ENCODE measurements around the gene TUBE1. TPM values are rescaled to one million over a fixed set of nuclear protein-coding genes. Genes with fewer than 3 reads are reported as not detected.

Gene TUBE1
- total RNA-seq, 1 experiment from 2014 or later: 30.8 TPM

DNA sequence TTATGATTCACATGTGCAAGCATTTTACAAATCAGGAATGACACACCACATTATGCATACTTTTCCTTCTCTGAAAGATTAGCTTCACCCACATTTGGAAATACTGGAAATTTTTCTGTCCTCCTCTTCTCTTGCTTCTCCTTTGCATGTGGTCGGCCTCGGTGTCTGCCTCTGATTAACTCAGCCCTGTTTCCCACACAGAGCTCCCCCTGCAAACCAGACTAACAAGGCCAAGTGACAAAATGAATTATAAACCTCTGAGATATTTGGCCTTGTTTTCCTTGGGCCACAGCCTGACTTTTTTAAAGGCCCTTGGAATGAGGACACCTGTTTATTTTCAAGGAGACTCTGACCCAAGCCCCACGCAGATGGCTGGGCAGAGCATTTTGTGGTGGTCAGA is 42.4 kb downstream of the TUBE1 start:
- no peak overlapping the region for H3K27ac Mint-ChIP-seq (ENCODE audit: unreplicated experiment)
- no peak overlapping the region for H3K4me3 Mint-ChIP-seq (ENCODE audit: unreplicated experiment)
- H3K27me3 Mint-ChIP-seq (ENCODE audit: insufficient read depth, unreplicated experiment): no peaks in the 10 kb centered on the region
- intact Hi-C loops (cut with micrococcal nuclease; ENCODE audit: unreplicated experiment): no loop called here
- TF ChIP-seq, protein P1, sequence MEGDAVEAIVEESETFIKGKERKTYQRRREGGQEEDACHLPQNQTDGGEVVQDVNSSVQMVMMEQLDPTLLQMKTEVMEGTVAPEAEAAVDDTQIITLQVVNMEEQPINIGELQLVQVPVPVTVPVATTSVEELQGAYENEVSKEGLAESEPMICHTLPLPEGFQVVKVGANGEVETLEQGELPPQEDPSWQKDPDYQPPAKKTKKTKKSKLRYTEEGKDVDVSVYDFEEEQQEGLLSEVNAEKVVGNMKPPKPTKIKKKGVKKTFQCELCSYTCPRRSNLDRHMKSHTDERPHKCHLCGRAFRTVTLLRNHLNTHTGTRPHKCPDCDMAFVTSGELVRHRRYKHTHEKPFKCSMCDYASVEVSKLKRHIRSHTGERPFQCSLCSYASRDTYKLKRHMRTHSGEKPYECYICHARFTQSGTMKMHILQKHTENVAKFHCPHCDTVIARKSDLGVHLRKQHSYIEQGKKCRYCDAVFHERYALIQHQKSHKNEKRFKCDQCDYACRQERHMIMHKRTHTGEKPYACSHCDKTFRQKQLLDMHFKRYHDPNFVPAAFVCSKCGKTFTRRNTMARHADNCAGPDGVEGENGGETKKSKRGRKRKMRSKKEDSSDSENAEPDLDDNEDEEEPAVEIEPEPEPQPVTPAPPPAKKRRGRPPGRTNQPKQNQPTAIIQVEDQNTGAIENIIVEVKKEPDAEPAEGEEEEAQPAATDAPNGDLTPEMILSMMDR (IDR thresholded peaks at IDR 0.05; ENCODE audit: insufficient read depth in 1 of 2, low read depth in 1 of 2, low read length in 1 of 2, severe bottlenecking in 1 of 2, unreplicated experiment in 1 of 2): no peak
- POLR2A ChIA-PET: no interaction called here
- Histone ChIP-seq H3K36me3 (ENCODE audit: control insufficient read depth, insufficient read depth, low read length) (no peaks in the 10 kb centered on the region), H3K27me3 (replicated peaks; ENCODE audit: control insufficient read depth, insufficient read depth, low read length) (no peaks in the 10 kb centered on the region), H3K4me1 (peaks cover 3% of the 10 kb centered on the region; the same call in 1 of the 2 replicates), H3K4me3 (ENCODE audit: low read depth, low read length) (no peak overlapping the region), H3K9me3 (no peaks in the 10 kb centered on the region)
- no peaks in the 10 kb centered on the region for H3K9me3 Mint-ChIP-seq (ENCODE audit: unreplicated experiment)
- CTCF ChIA-PET: no interaction called here
- BruUV-seq (replicated peaks): no TSS peak
- no peaks in the 10 kb centered on the region for H3K4me1 Mint-ChIP-seq (ENCODE audit: low read depth, unreplicated experiment)
- no peaks in the 10 kb centered on the region for H3K36me3 Mint-ChIP-seq (ENCODE audit: insufficient read depth, unreplicated experiment)
- no peak for DNase-seq

- Mint-ChIP-seq H3K27me3 (ENCODE audit: insufficient read depth, unreplicated experiment) (peaks cover 3% of the 10 kb centered on the region), H3K36me3 (ENCODE audit: insufficient read depth, unreplicated experiment) (no peaks in the 10 kb centered on the region), H3K9me3 (ENCODE audit: unreplicated experiment) (no peaks in the 10 kb centered on the region), H3K4me3 (ENCODE audit: unreplicated experiment) (no peak overlapping the region), H3K4me1 (ENCODE audit: low read depth, unreplicated experiment) (no peaks in the 10 kb centered on the region), H3K27ac (ENCODE audit: unreplicated experiment) (no peak overlapping the region)
- no TSS peak for BruUV-seq (replicated peaks)
- Histone ChIP-seq H3K36me3 (ENCODE audit: control insufficient read depth, insufficient read depth, low read length) (no peaks in the 10 kb centered on the region), H3K27me3 (replicated peaks; ENCODE audit: control insufficient read depth, insufficient read depth, low read length) (no peaks in the 10 kb centered on the region), H3K9me3 (no peaks in the 10 kb centered on the region), H3K4me1 (peaks cover 3% of the 10 kb centered on the region; the same call in 1 of the 2 replicates), H3K4me3 (ENCODE audit: low read depth, low read length) (no peak overlapping the region)
- TF ChIP-seq, protein P1 (IDR thresholded peaks at IDR 0.05; ENCODE audit: insufficient read depth in 1 of 2, low read depth in 1 of 2, low read length in 1 of 2, severe bottlenecking in 1 of 2, unreplicated experiment in 1 of 2): no peak
- intact Hi-C loops (cut with micrococcal nuclease; ENCODE audit: unreplicated experiment): no loop called here
- no peak for DNase-seq
- ChIA-PET CTCF (interaction anchor here (1.3 kb wide), 1 partner anchor 334 kb away, joined by 30 read pairs; no protein-coding TSS in a partner anchor), POLR2A (no interaction called here)
Observed at GRCh38 chr6:112044196-112044595, 43.1 kb downstream of the TUBE1 start.

DNA sequence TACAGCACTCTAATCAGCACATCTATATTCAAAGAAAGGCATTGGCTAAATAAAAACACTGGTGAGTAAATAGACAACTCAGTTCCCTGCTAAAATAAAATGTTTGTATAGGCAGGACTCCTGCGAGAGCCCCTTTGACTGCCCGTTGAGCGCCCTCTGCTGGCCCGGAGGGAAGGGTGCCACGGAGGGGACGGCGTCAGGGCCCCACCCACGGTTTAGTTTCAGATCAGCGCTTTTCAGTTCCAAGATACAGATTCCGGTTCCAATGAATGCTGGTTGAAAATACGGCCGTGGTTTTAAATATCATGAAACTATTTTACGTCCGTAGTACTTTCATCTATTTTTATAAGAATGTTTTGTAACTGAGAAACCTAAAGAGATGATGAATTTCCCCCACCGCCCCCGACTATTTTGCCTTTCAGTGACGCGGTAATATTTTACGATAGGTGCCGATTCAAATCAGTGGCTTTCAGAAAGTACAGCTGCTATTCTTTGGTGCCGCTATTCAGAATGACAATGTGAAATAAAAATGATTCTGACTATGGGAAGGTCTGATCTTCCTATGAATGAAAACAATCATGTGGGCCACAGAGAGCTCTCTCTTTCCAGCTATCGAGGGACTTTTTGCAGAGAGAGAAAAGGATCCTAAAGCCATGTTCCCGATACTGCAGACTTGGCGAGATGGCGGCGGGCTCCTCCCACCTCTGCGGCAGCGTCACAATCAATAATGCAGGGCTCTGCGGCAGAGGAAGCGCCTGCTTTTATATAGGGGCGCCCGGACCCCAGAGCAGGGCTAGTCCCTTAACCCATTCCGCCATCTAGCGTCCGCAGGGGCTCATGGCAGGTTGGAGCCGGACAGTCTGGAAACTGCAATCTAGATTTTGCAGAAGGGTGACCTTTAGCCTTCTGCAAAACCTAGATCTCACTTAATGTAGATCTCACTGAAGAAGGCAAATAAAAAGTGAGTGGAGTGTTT is 44.0 kb downstream of the TUBE1 start:
- Histone ChIP-seq H3K36me3 (ENCODE audit: control insufficient read depth, insufficient read depth, low read length) (no peaks in the 10 kb centered on the region), H3K27me3 (replicated peaks; ENCODE audit: control insufficient read depth, insufficient read depth, low read length) (no peaks in the 10 kb centered on the region), H3K4me1 (peaks cover 3% of the 10 kb centered on the region; the same call in 1 of the 2 replicates), H3K9me3 (no peaks in the 10 kb centered on the region), H3K4me3 (ENCODE audit: low read depth, low read length) (peak overlapping the region; percentile 59)
- DNase-seq: peak; percentile 89
- Mint-ChIP-seq H3K36me3 (ENCODE audit: insufficient read depth, unreplicated experiment) (no peaks in the 10 kb centered on the region), H3K27ac (ENCODE audit: unreplicated experiment) (peak overlapping the region; percentile 73), H3K27me3 (ENCODE audit: insufficient read depth, unreplicated experiment) (peaks cover 3% of the 10 kb centered on the region), H3K4me3 (ENCODE audit: unreplicated experiment) (peak overlapping the region; percentile 83), H3K9me3 (ENCODE audit: unreplicated experiment) (no peaks in the 10 kb centered on the region), H3K4me1 (ENCODE audit: low read depth, unreplicated experiment) (no peaks in the 10 kb centered on the region)
- intact Hi-C loops (cut with micrococcal nuclease; ENCODE audit: unreplicated experiment): loop anchor here (1.0 kb wide), 5 partner anchors 33 to 784 kb away; partner anchors contain the start of gene FYN
- no TSS peak for BruUV-seq (replicated peaks)
- CTCF ChIA-PET: interaction anchor here (0.6 to 1.3 kb wide), 13 partner anchors 9 to 985 kb away, joined by 3 to 30 read pairs (median 5); partner anchors contain the start of genes FAM229B and TUBE1
- POLR2A ChIA-PET: no interaction called here
- TF ChIP-seq, protein P1 (IDR thresholded peaks at IDR 0.05; ENCODE audit: insufficient read depth in 1 of 2, low read depth in 1 of 2, low read length in 1 of 2, severe bottlenecking in 1 of 2, unreplicated experiment in 1 of 2): peak; percentile 89 to 96

Data from Caco-2 (cell line).